GM23338 (cell line): ENCODE measurements around the gene PLA2G2E. TPM values are rescaled to one million over a fixed set of nuclear protein-coding genes. Genes with fewer than 3 reads are reported as not detected.
A peak's percentile ranks its signal among the peaks of the same experiment; 100 is the strongest.

Source experiments
- ATAC-seq: fragments of 200-7000 bp; cut with Tn5 transposase; 3 replicates; pipeline ENCODE4 v1.9.1; 2020
- DNase-seq: peaks from one replicate; pipeline ENCODE4 v3.0.0-alpha.2; 2015; ENCODE audit warnings: low spot score
- H2AFZ ChIP-seq: fragments of 200-600 bp; sonication (generic); 2 replicates; pipeline ENCODE4 v1.8.0; 2016; ENCODE audit warnings: antibody characterized with exemption, mild to moderate bottlenecking, moderate library complexity
- H3F3A ChIP-seq: fragments of 200-600 bp; sonication (generic); replicated peaks from 2 replicates; pipeline ENCODE4 v1.8.0; 2017; ENCODE audit warnings: antibody characterized with exemption, mixed run types, low read depth
- H3K27ac ChIP-seq: fragments of 200-600 bp; sonication (generic); 2 replicates; pipeline ENCODE4 v1.6.1; 2016; ENCODE audit warnings: low read depth
- H3K27me3 ChIP-seq: fragments of 200-600 bp; sonication (generic); 2 replicates; pipeline ENCODE4 v1.8.0; 2016; ENCODE audit warnings: mild to moderate bottlenecking, mixed run types, moderate library complexity; ENCODE audit not compliant: insufficient read depth
- H3K36me3 ChIP-seq: fragments of 200-600 bp; sonication (generic); 2 replicates; pipeline ENCODE4 v1.8.0; 2016; ENCODE audit warnings: mild to moderate bottlenecking; ENCODE audit not compliant: insufficient read depth
- H3K4me1 ChIP-seq: fragments of 200-600 bp; sonication (generic); 2 replicates; pipeline ENCODE4 v1.8.0; 2016; ENCODE audit warnings: mild to moderate bottlenecking, moderate library complexity; ENCODE audit not compliant: insufficient read depth
- H3K4me2 ChIP-seq: fragments of 200-600 bp; sonication (generic); 2 replicates; pipeline ENCODE4 v1.7.1; 2017; ENCODE audit warnings: mixed run types
- H3K4me3 ChIP-seq: fragments of 200-600 bp; sonication (generic); 2 replicates; pipeline ENCODE4 v1.6.1; 2016; ENCODE audit warnings: mixed run types
- H3K79me2 ChIP-seq: fragments of 200-600 bp; sonication (generic); replicated peaks from 2 replicates; pipeline ENCODE4 v1.8.0; 2017; ENCODE audit warnings: mild to moderate bottlenecking; ENCODE audit not compliant: insufficient read depth
- H3K9me2 ChIP-seq: fragments of 200-600 bp; sonication (generic); 2 replicates; pipeline ENCODE4 v1.8.0; 2017; ENCODE audit not compliant: insufficient read depth
- H4K20me1 ChIP-seq: fragments of 200-600 bp; sonication (generic); replicated peaks from 2 replicates; pipeline ENCODE4 v1.8.0; 2017; ENCODE audit warnings: mild to moderate bottlenecking; ENCODE audit not compliant: insufficient read depth
- H3K27ac Mint-ChIP-seq: 2 replicates; pipeline ENCODE4 v1.8.0; 2020; ENCODE audit warnings: inconsistent platforms, mild to moderate bottlenecking, moderate library complexity, mixed read lengths
- H3K27me3 Mint-ChIP-seq: 3 replicates; pipeline ENCODE4 v1.8.0; 2022; ENCODE audit warnings: low read depth, mild to moderate bottlenecking, moderate library complexity, mixed read lengths, inconsistent platforms; ENCODE audit not compliant: insufficient read depth, poor library complexity
- H3K36me3 Mint-ChIP-seq: 3 replicates; pipeline ENCODE4 v1.8.0; 2021; ENCODE audit warnings: low read depth, mild to moderate bottlenecking, inconsistent platforms, moderate library complexity, mixed read lengths
- H3K4me1 Mint-ChIP-seq: 3 replicates; pipeline ENCODE4 v1.8.0; 2020; ENCODE audit warnings: mild to moderate bottlenecking, inconsistent platforms, mixed read lengths
- H3K4me3 Mint-ChIP-seq: 3 replicates; pipeline ENCODE4 v1.8.0; 2021; ENCODE audit warnings: moderate library complexity, mild to moderate bottlenecking, inconsistent platforms, mixed read lengths
- H3K9me3 Mint-ChIP-seq: 3 replicates; pipeline ENCODE4 v1.8.0; 2020; ENCODE audit warnings: moderate library complexity, mild to moderate bottlenecking, inconsistent platforms, mixed read lengths
- CREB1 ChIP-seq: fragments of 250-450 bp; sonication (Bioruptor Pico); IDR thresholded peaks from 2 replicates; pipeline ENCODE4 v1.5.0; 2020; ENCODE audit warnings: low read depth, mild to moderate bottlenecking, moderate library complexity
- EZH2 ChIP-seq: fragments of 200-600 bp; sonication (generic); IDR thresholded peaks from one replicate; pipeline ENCODE4 v1.8.0; 2017; ENCODE audit warnings: antibody characterized with exemption, mild to moderate bottlenecking, low read depth; ENCODE audit not compliant: unreplicated experiment
- JUNB ChIP-seq: IDR thresholded peaks from one replicate; pipeline ENCODE4 v1.6.1; 2016; ENCODE audit warnings: antibody characterized with exemption; ENCODE audit not compliant: unreplicated experiment
- NANOG ChIP-seq: IDR thresholded peaks from 2 replicates; pipeline ENCODE4 v1.6.1; 2016; ENCODE audit warnings: antibody characterized with exemption, borderline replicate concordance
- POLR2AphosphoS5 ChIP-seq: IDR thresholded peaks from 2 replicates; pipeline ENCODE4 v1.6.1; 2016; ENCODE audit warnings: antibody characterized with exemption, low read depth
- ZNF114 ChIP-seq: fragments of 250-450 bp; sonication (Bioruptor Pico); IDR thresholded peaks from 2 replicates; pipeline ENCODE4 v1.5.0; 2020; ENCODE audit warnings: mild to moderate bottlenecking, moderate library complexity
- ZNF331 ChIP-seq: fragments of 250-450 bp; sonication (Bioruptor Pico); IDR thresholded peaks from 2 replicates; pipeline ENCODE4 v1.5.0; 2020; ENCODE audit warnings: low read depth, mild to moderate bottlenecking, moderate library complexity
- polyA plus RNA-seq: library from polyadenylated mRNA; unstranded; fragments of >200 nt; fragmentation: Nextera tagmentation; extraction: Ambion mirVana; gene quantifications from 2 replicates; pipeline ENCODE4 v1.2.1, GENCODE V29; 2016
- total RNA-seq: library from RNA; depleted of rRNA; stranded (reverse); fragments of >200 nt; shearing (Covaris generic); gene quantifications from 2 replicates; pipeline ENCODE4 v1.2.3, GENCODE V29; 2014
- TF ChIP-seq, protein P1 (sequence below): IDR thresholded peaks from 2 replicates; pipeline ENCODE4 v1.6.1; 2016; ENCODE audit warnings: antibody characterized with exemption
- TF ChIP-seq, protein P2 (sequence below), 2 experiments: fragments of 200-600 bp in 1 of 2; sonication (generic) in 1 of 2; conservative IDR thresholded peaks; 2 replicates each; pipeline versions ENCODE4 v1.5.1 to v1.6.1; 2016 to 2017; ENCODE audit warnings: antibody characterized with exemption in 2 of 2, low read depth in 2 of 2, mild to moderate bottlenecking in 2 of 2, moderate library complexity in 1 of 2
- TF ChIP-seq, protein P3 (sequence below): fragments of 250-450 bp; sonication (Bioruptor Pico); IDR thresholded peaks from 2 replicates; pipeline ENCODE4 v1.5.0; 2020; ENCODE audit warnings: mild to moderate bottlenecking, moderate library complexity
- TF ChIP-seq, protein P4 (sequence below): IDR thresholded peaks from one replicate; pipeline ENCODE4 v1.6.1; 2018; ENCODE audit warnings: antibody characterized with exemption; ENCODE audit not compliant: unreplicated experiment

Gene PLA2G2E
- total and polyA plus RNA-seq, 2 experiments from 2014 or later: not detected

DNA sequence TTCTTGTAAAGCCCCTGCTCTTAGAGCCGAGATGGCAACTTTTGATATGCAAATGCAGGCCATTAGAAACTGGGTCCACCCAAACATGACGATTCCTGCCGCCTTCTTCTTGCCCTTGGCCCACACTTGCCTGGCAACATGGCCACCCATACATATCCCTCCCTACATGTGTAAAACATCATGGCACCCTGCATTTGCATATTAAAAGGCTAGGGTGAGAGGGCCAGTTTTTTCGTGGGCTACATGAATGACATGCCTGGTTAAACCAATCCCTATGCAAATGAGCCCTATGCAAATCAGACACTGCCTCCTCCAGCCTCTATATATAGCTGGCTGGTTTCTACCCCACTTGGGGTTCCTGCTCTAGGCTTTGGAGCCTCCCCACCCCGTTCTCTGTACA is 37.2 kb upstream of the PLA2G2E start:
- H3K27ac Mint-ChIP-seq: no peak overlapping the region
- Histone ChIP-seq H3K9me2 (peaks cover 7% of the 10 kb centered on the region; the same call in 1 of the 2 replicates), H3F3A (no peaks in the 10 kb centered on the region), H3K4me2 (no peak overlapping the region), H3K4me3 (no peak overlapping the region), H2AFZ (no peak overlapping the region), H4K20me1 (no peaks in the 10 kb centered on the region), H3K27ac (no peak overlapping the region), H3K36me3 (no peaks in the 10 kb centered on the region), H3K27me3 (no peaks in the 10 kb centered on the region), H3K4me1 (peaks cover 10% of the 10 kb centered on the region; the same call in 1 of the 2 replicates), H3K79me2 (no peaks in the 10 kb centered on the region)
- peaks cover 17% of the 10 kb centered on the region for H3K4me1 Mint-ChIP-seq
- peaks cover 5% of the 10 kb centered on the region for H3K27me3 Mint-ChIP-seq
- H3K9me3 Mint-ChIP-seq: peaks cover 10% of the 10 kb centered on the region
- peak; percentile 46 for DNase-seq
- no peak overlapping the region for H3K4me3 Mint-ChIP-seq
- TF ChIP-seq, protein P1, sequence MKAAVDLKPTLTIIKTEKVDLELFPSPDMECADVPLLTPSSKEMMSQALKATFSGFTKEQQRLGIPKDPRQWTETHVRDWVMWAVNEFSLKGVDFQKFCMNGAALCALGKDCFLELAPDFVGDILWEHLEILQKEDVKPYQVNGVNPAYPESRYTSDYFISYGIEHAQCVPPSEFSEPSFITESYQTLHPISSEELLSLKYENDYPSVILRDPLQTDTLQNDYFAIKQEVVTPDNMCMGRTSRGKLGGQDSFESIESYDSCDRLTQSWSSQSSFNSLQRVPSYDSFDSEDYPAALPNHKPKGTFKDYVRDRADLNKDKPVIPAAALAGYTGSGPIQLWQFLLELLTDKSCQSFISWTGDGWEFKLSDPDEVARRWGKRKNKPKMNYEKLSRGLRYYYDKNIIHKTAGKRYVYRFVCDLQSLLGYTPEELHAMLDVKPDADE: no peak
- TF ChIP-seq NANOG: no peak
- no peak for TF ChIP-seq ZNF114
- no peak for TF ChIP-seq ZNF331 (CRISPR knock-in tag)
- no peak for TF ChIP-seq CREB1 (CRISPR knock-in tag)
- TF ChIP-seq, protein P2, sequence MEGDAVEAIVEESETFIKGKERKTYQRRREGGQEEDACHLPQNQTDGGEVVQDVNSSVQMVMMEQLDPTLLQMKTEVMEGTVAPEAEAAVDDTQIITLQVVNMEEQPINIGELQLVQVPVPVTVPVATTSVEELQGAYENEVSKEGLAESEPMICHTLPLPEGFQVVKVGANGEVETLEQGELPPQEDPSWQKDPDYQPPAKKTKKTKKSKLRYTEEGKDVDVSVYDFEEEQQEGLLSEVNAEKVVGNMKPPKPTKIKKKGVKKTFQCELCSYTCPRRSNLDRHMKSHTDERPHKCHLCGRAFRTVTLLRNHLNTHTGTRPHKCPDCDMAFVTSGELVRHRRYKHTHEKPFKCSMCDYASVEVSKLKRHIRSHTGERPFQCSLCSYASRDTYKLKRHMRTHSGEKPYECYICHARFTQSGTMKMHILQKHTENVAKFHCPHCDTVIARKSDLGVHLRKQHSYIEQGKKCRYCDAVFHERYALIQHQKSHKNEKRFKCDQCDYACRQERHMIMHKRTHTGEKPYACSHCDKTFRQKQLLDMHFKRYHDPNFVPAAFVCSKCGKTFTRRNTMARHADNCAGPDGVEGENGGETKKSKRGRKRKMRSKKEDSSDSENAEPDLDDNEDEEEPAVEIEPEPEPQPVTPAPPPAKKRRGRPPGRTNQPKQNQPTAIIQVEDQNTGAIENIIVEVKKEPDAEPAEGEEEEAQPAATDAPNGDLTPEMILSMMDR (conservative IDR thresholded peaks at IDR 0.05; ENCODE audit: low read depth in 2 of 2): no peak
- no peak for TF ChIP-seq JUNB
- TF ChIP-seq, protein P3, sequence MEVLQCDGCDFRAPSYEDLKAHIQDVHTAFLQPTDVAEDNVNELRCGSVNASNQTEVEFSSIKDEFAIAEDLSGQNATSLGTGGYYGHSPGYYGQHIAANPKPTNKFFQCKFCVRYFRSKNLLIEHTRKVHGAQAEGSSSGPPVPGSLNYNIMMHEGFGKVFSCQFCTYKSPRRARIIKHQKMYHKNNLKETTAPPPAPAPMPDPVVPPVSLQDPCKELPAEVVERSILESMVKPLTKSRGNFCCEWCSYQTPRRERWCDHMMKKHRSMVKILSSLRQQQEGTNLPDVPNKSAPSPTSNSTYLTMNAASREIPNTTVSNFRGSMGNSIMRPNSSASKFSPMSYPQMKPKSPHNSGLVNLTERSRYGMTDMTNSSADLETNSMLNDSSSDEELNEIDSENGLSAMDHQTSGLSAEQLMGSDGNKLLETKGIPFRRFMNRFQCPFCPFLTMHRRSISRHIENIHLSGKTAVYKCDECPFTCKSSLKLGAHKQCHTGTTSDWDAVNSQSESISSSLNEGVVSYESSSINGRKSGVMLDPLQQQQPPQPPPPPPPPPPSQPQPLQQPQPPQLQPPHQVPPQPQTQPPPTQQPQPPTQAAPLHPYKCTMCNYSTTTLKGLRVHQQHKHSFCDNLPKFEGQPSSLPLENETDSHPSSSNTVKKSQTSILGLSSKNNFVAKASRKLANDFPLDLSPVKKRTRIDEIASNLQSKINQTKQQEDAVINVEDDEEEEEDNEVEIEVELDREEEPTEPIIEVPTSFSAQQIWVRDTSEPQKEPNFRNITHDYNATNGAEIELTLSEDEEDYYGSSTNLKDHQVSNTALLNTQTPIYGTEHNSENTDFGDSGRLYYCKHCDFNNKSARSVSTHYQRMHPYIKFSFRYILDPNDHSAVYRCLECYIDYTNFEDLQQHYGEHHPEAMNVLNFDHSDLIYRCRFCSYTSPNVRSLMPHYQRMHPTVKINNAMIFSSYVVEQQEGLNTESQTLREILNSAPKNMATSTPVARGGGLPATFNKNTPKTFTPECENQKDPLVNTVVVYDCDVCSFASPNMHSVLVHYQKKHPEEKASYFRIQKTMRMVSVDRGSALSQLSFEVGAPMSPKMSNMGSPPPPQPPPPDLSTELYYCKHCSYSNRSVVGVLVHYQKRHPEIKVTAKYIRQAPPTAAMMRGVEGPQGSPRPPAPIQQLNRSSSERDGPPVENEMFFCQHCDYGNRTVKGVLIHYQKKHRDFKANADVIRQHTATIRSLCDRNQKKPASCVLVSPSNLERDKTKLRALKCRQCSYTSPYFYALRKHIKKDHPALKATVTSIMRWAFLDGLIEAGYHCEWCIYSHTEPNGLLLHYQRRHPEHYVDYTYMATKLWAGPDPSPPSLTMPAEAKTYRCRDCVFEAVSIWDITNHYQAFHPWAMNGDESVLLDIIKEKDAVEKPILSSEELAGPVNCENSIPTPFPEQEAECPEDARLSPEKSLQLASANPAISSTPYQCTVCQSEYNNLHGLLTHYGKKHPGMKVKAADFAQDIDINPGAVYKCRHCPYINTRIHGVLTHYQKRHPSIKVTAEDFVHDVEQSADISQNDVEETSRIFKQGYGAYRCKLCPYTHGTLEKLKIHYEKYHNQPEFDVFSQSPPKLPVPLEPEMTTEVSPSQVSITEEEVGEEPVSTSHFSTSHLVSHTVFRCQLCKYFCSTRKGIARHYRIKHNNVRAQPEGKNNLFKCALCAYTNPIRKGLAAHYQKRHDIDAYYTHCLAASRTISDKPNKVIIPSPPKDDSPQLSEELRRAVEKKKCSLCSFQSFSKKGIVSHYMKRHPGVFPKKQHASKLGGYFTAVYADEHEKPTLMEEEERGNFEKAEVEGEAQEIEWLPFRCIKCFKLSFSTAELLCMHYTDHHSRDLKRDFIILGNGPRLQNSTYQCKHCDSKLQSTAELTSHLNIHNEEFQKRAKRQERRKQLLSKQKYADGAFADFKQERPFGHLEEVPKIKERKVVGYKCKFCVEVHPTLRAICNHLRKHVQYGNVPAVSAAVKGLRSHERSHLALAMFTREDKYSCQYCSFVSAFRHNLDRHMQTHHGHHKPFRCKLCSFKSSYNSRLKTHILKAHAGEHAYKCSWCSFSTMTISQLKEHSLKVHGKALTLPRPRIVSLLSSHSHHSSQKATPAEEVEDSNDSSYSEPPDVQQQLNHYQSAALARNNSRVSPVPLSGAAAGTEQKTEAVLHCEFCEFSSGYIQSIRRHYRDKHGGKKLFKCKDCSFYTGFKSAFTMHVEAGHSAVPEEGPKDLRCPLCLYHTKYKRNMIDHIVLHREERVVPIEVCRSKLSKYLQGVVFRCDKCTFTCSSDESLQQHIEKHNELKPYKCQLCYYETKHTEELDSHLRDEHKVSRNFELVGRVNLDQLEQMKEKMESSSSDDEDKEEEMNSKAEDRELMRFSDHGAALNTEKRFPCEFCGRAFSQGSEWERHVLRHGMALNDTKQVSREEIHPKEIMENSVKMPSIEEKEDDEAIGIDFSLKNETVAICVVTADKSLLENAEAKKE (CRISPR knock-in tag): no peak
- TF ChIP-seq, protein P4, sequence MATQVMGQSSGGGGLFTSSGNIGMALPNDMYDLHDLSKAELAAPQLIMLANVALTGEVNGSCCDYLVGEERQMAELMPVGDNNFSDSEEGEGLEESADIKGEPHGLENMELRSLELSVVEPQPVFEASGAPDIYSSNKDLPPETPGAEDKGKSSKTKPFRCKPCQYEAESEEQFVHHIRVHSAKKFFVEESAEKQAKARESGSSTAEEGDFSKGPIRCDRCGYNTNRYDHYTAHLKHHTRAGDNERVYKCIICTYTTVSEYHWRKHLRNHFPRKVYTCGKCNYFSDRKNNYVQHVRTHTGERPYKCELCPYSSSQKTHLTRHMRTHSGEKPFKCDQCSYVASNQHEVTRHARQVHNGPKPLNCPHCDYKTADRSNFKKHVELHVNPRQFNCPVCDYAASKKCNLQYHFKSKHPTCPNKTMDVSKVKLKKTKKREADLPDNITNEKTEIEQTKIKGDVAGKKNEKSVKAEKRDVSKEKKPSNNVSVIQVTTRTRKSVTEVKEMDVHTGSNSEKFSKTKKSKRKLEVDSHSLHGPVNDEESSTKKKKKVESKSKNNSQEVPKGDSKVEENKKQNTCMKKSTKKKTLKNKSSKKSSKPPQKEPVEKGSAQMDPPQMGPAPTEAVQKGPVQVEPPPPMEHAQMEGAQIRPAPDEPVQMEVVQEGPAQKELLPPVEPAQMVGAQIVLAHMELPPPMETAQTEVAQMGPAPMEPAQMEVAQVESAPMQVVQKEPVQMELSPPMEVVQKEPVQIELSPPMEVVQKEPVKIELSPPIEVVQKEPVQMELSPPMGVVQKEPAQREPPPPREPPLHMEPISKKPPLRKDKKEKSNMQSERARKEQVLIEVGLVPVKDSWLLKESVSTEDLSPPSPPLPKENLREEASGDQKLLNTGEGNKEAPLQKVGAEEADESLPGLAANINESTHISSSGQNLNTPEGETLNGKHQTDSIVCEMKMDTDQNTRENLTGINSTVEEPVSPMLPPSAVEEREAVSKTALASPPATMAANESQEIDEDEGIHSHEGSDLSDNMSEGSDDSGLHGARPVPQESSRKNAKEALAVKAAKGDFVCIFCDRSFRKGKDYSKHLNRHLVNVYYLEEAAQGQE: no peak
- no peak for TF ChIP-seq EZH2
- no peak for TF ChIP-seq POLR2AphosphoS5
- H3K36me3 Mint-ChIP-seq: peaks cover 4% of the 10 kb centered on the region; the same call in 1 of the 3 replicates
- peak; percentile 61 for ATAC-seq
